Osteocyte (in vitro differentiated cells): ENCODE results near the gene OR1E1. TPM values are rescaled to one million over a fixed set of nuclear protein-coding genes. Genes with fewer than 3 reads are reported as not detected.
"Not testable (repeated sequence)": the region's sequence is repeated elsewhere in the genome, so short reads cannot be mapped to it uniquely, and the experiment has no call there.

Experiments used
- DNase-seq: peaks from one replicate; pipeline ENCODE4 v3.0.0; 2021; ENCODE audit warnings: mixed read lengths; ENCODE audit not compliant: unreplicated experiment; ENCODE audit errors: extremely low spot score
- H3K27ac Mint-ChIP-seq: one replicate; pipeline ENCODE4 v1.8.0; 2021; ENCODE audit warnings: mild to moderate bottlenecking, mixed read lengths; ENCODE audit not compliant: unreplicated experiment
- H3K27me3 Mint-ChIP-seq: one replicate; pipeline ENCODE4 v1.8.0; 2021; ENCODE audit warnings: mixed read lengths; ENCODE audit not compliant: unreplicated experiment
- H3K36me3 Mint-ChIP-seq: one replicate; pipeline ENCODE4 v1.8.0; 2021; ENCODE audit warnings: mixed read lengths; ENCODE audit not compliant: unreplicated experiment
- H3K4me1 Mint-ChIP-seq: one replicate; pipeline ENCODE4 v1.8.0; 2021; ENCODE audit warnings: mixed read lengths; ENCODE audit not compliant: unreplicated experiment
- H3K4me3 Mint-ChIP-seq: one replicate; pipeline ENCODE4 v1.8.0; 2021; ENCODE audit warnings: mild to moderate bottlenecking, moderate library complexity, mixed read lengths; ENCODE audit not compliant: unreplicated experiment
- H3K9me3 Mint-ChIP-seq: one replicate; pipeline ENCODE4 v1.8.0; 2021; ENCODE audit warnings: mixed read lengths; ENCODE audit not compliant: unreplicated experiment
- total RNA-seq: library from RNA; stranded (reverse); gene quantifications from 2 replicates; pipeline ENCODE4 v1.2.1, GENCODE V29; 2021
- TF ChIP-seq, protein P1 (sequence below): fragments of 200-600 bp; sonication (generic); IDR thresholded peaks from 2 replicates; pipeline ENCODE4 v1.5.0; 2021; ENCODE audit warnings: antibody characterized with exemption, mild to moderate bottlenecking, moderate library complexity

OR1E1 gene
- total RNA-seq, 1 donor from 2014 or later = not detected

DNA sequence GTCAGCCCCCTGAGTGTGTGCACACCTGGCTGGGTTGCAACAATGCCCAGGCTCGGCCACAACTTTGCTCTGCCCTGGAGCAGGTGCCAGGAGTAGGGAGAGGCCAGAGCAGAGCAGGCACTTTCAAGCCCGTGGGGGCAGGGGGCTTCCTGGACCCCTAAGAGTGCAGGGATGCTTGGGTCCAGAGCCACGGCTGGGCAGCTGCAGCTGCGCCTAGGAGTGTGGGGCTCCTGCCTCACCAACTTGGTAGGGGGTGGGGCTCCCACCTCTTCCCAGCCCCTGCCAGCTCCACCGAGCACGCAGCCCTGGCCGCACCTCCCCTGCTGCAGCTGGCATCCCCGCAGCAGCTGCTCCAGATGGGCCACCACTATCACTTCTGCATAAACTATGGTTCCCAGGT, 19.9 kb downstream of the OR1E1 start:
- Mint-ChIP-seq H3K4me1 (no peaks in the 10 kb centered on the region), H3K27me3 (no peaks in the 10 kb centered on the region), H3K9me3 (peaks cover 21% of the 10 kb centered on the region), H3K36me3 (no peaks in the 10 kb centered on the region), H3K27ac (no peak overlapping the region), H3K4me3 (no peak overlapping the region)
- no peak for DNase-seq
- TF ChIP-seq, protein P1, sequence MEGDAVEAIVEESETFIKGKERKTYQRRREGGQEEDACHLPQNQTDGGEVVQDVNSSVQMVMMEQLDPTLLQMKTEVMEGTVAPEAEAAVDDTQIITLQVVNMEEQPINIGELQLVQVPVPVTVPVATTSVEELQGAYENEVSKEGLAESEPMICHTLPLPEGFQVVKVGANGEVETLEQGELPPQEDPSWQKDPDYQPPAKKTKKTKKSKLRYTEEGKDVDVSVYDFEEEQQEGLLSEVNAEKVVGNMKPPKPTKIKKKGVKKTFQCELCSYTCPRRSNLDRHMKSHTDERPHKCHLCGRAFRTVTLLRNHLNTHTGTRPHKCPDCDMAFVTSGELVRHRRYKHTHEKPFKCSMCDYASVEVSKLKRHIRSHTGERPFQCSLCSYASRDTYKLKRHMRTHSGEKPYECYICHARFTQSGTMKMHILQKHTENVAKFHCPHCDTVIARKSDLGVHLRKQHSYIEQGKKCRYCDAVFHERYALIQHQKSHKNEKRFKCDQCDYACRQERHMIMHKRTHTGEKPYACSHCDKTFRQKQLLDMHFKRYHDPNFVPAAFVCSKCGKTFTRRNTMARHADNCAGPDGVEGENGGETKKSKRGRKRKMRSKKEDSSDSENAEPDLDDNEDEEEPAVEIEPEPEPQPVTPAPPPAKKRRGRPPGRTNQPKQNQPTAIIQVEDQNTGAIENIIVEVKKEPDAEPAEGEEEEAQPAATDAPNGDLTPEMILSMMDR = no peak

GRCh38 chr17:3371167-3371566, 27.0 kb downstream of the OR1E1 start:
- DNase-seq, H3K4me3 Mint-ChIP-seq, H3K36me3 Mint-ChIP-seq, H3K4me1 Mint-ChIP-seq, H3K27ac Mint-ChIP-seq, H3K27me3 Mint-ChIP-seq: not testable (repeated sequence)
- H3K9me3 Mint-ChIP-seq = peaks cover 43% of the 10 kb centered on the region

Other genes with a start within 250 kb of the OR1E1 start
- not detected in 2 replicates for gene OR1A2, start 200.9 kb downstream of the OR1E1 start, total RNA-seq
- gene OR1A1, start 190.7 kb downstream of the OR1E1 start, total RNA-seq = not detected in 2 replicates
- not detected in 2 replicates for gene OR3A1, start 100.0 kb downstream of the OR1E1 start, total RNA-seq
- gene OR3A2, start 12.1 kb downstream of the OR1E1 start, total RNA-seq = not detected in 2 replicates
- not detected in 2 replicates for gene OR3A3, start 13.0 kb upstream of the OR1E1 start, total RNA-seq
- not detected in 2 replicates for gene OR1E2, start 35.4 kb upstream of the OR1E1 start, total RNA-seq
- not detected in 2 replicates for gene SPATA22, start 73.4 kb upstream of the OR1E1 start, total RNA-seq
- not detected in 2 replicates for gene ASPA, start 77.6 kb upstream of the OR1E1 start, total RNA-seq
- gene TRPV3, start 159.4 kb upstream of the OR1E1 start, total RNA-seq = 0.08 and 0.50 TPM in 2 replicates
- 4.0 and 4.5 TPM in 2 replicates for gene TRPV1, start 211.0 kb upstream of the OR1E1 start, total RNA-seq
- gene SHPK, start 237.8 kb upstream of the OR1E1 start, total RNA-seq = 8.5 and 9.8 TPM in 2 replicates
- 23.8 and 24.9 TPM in 2 replicates for gene CTNS, start 238.3 kb upstream of the OR1E1 start, total RNA-seq